GM21447 (cell line): ENCODE data around the gene TBC1D22A.
"Not testable (repeated sequence)": the region's sequence is repeated elsewhere in the genome, so short reads cannot be mapped to it uniquely, and the experiment has no call there.

Source experiments
- ATAC-seq: cut with Tn5 transposase; IDR thresholded peaks from one replicate; pipeline ENCODE4 v1.9.1; 2021; ENCODE audit not compliant: unreplicated experiment

Gene TBC1D22A

GRCh38 chr22:47170511-47171440, 408.3 kb downstream of the TBC1D22A start:
- not testable (repeated sequence) for ATAC-seq

GRCh38 chr22:47171441-47172221, 409.2 kb downstream of the TBC1D22A start:
- ATAC-seq, result no peak

- no peak for ATAC-seq
Observed at GRCh38 chr22:47172771-47173534, 410.5 kb downstream of the TBC1D22A start.

- ATAC-seq, result no peak
Observed at GRCh38 chr22:47173535-47174021, 411.1 kb downstream of the TBC1D22A start.

- ATAC-seq, result no peak
Observed at GRCh38 chr22:47174096-47174495, 411.6 kb downstream of the TBC1D22A start.

GRCh38 chr22:47174671-47175112, 412.2 kb downstream of the TBC1D22A start:
- no peak for ATAC-seq

GRCh38 chr22:47175151-47176025, 412.9 kb downstream of the TBC1D22A start:
- no peak for ATAC-seq

GRCh38 chr22:47176026-47176389, 413.6 kb downstream of the TBC1D22A start:
- no peak for ATAC-seq

- ATAC-seq, result no peak
Observed at GRCh38 chr22:47176573-47177333, 414.3 kb downstream of the TBC1D22A start.

GRCh38 chr22:47177334-47177815, 414.9 kb downstream of the TBC1D22A start:
- no peak for ATAC-seq

GRCh38 chr22:47178339-47178738, 415.9 kb downstream of the TBC1D22A start:
- ATAC-seq, result no peak

- no peak for ATAC-seq
Observed at GRCh38 chr22:47180796-47181195, 418.3 kb downstream of the TBC1D22A start.

GRCh38 chr22:47187176-47187957, 424.9 kb downstream of the TBC1D22A start:
- ATAC-seq, result no peak

- ATAC-seq, result no peak
Observed at GRCh38 chr22:47188261-47189055, 426.0 kb downstream of the TBC1D22A start.

- no peak for ATAC-seq
Observed at GRCh38 chr22:47189056-47189916, 426.8 kb downstream of the TBC1D22A start.

GRCh38 chr22:47190276-47190956, 428.0 kb downstream of the TBC1D22A start:
- ATAC-seq, result no peak
